K562 (cell line): ENCODE results near the gene HOXB5. TPM values are rescaled to one million over a fixed set of nuclear protein-coding genes. Genes with fewer than 3 reads are reported as not detected.
A peak's percentile ranks its signal among the peaks of the same experiment; 100 is the strongest.

ENCODE experiments used
- ATAC-seq: fragments of 200-7000 bp; cut with Tn5 transposase; 3 replicates; pipeline ENCODE4 v1.9.1; 2020; ENCODE audit warnings: moderate library complexity
- BruUV-seq: library from RNA; stranded (reverse); fragments of 400-500 nt; replicated peaks from 2 replicates; lab custom pipeline; 2021; lab: Mats Ljungman, UMichigan
- CTCF ChIA-PET: fragments of 300-600 bp; formaldehyde crosslinking; extraction: SDS; loops from one replicate; lab custom pipeline; 2021; ENCODE audit warnings: low intra/inter-chr PET ratio; lab: Yijun Ruan, JAX
- POLR2A ChIA-PET: fragments of 300-600, 350-650 bp; sonication (Branson Sonifier 250); formaldehyde crosslinking; extraction: SDS; loops from one replicate; lab custom pipeline; 2021; ENCODE audit warnings: antibody characterized with exemption, inconsistent platforms; lab: Yijun Ruan, JAX
- DNase-seq, 4 experiments: peaks; one replicate each; pipeline versions ENCODE4 v3.0.0 to v3.0.0-alpha.2; 2011 to 2018; ENCODE audit warnings: low spot score in 3 of 4, mixed read lengths in 3 of 4; ENCODE audit errors: extremely low read depth in 1 of 4
- FAIRE-seq: peaks from 2 replicates; lab custom pipeline; 2011; peaks lifted over from hg19 to GRCh38; lab: Jason Lieb, UNC
- H2AFZ ChIP-seq: 2 replicates; pipeline ENCODE4 v1.6.0; 2011; ENCODE audit warnings: low read depth, low read length, control low read depth, inconsistent platforms
- H3K27ac ChIP-seq: fragments of 200-600 bp; 3 replicates; pipeline ENCODE4 v1.8.0; 2011; ENCODE audit warnings: low read depth, mild to moderate bottlenecking, control low read depth, inconsistent platforms, low read length, moderate library complexity, mixed read lengths; ENCODE audit errors: extremely low read depth
- H3K27me3 ChIP-seq, 2 experiments: fragments of 300-600 bp in 1 of 2; 2 replicates in 1 of 2; 3 replicates in 1 of 2; pipeline versions ENCODE4 v1.6.0 to v1.8.0; 2011; ENCODE audit warnings: inconsistent platforms in 2 of 2, low read length in 2 of 2, mild to moderate bottlenecking in 1 of 2, mixed read lengths in 1 of 2, moderate library complexity in 1 of 2; ENCODE audit not compliant: control insufficient read depth in 2 of 2, insufficient read depth in 2 of 2
- H3K36me3 ChIP-seq: fragments of 300-600 bp; 3 replicates; pipeline ENCODE4 v1.8.0; 2011; ENCODE audit warnings: mild to moderate bottlenecking, low read length, inconsistent platforms; ENCODE audit not compliant: control insufficient read depth, insufficient read depth
- H3K4me1 ChIP-seq, 2 experiments: fragments of 200-600 bp in 1 of 2; replicated peaks in 1 of 2; 2 replicates in 1 of 2; 3 replicates in 1 of 2; pipeline versions ENCODE4 v1.5.1 to v1.8.0; 2011; ENCODE audit warnings: inconsistent platforms in 2 of 2, low read length in 2 of 2, mild to moderate bottlenecking in 1 of 2, mixed read lengths in 1 of 2, moderate library complexity in 1 of 2; ENCODE audit not compliant: control insufficient read depth in 2 of 2, insufficient read depth in 2 of 2
- H3K4me2 ChIP-seq: 2 replicates; pipeline ENCODE4 v1.6.1; 2011; ENCODE audit warnings: low read length, control low read depth, inconsistent platforms, mixed read lengths; ENCODE audit not compliant: insufficient read depth
- H3K4me3 ChIP-seq: fragments of 200-600 bp; sonication (generic), shearing (Covaris generic); 2 replicates; pipeline ENCODE4 v1.5.1; 2016; ENCODE audit warnings: control low read depth, inconsistent platforms
- H3K79me2 ChIP-seq: fragments of 200-600 bp; 3 replicates; pipeline ENCODE4 v1.8.0; 2011; ENCODE audit warnings: low read length, inconsistent platforms; ENCODE audit not compliant: control insufficient read depth, insufficient read depth
- H3K9ac ChIP-seq, 2 experiments: 2 replicates each; pipeline versions ENCODE4 v1.6.0 to v1.6.1; 2011; ENCODE audit warnings: low read depth in 2 of 2, low read length in 2 of 2, control low read depth in 1 of 2, inconsistent platforms in 1 of 2, mild to moderate bottlenecking in 1 of 2, mixed read lengths in 1 of 2; ENCODE audit not compliant: insufficient read depth in 1 of 2
- H3K9me1 ChIP-seq: one replicate; pipeline ENCODE4 v1.6.0; 2011; ENCODE audit warnings: inconsistent platforms, mild to moderate bottlenecking, low read length, moderate library complexity; ENCODE audit not compliant: control insufficient read depth, insufficient read depth
- H3K9me3 ChIP-seq: replicated peaks from 2 replicates; pipeline ENCODE4 v1.5.1; 2011; ENCODE audit warnings: low read depth, low read length, inconsistent platforms; ENCODE audit not compliant: control insufficient read depth, insufficient read depth
- H4K20me1 ChIP-seq: replicated peaks from 2 replicates; pipeline ENCODE4 v1.6.1; 2011; ENCODE audit warnings: low read length, inconsistent platforms, mixed read lengths; ENCODE audit not compliant: control insufficient read depth, insufficient read depth
- ATF1 ChIP-seq, 2 experiments: fragments of 450-650 bp in 1 of 2; IDR thresholded peaks; 2 replicates each; pipeline ENCODE4 v1.6.1; 2016; ENCODE audit warnings: missing compliant biosample characterization in 1 of 2, missing genetic modification characterization in 1 of 2
- FIP1L1 ChIP-seq: fragments of 200-400 bp; formaldehyde crosslinking; IDR thresholded peaks from 2 replicates; pipeline ENCODE4 v1.6.1; 2018; ENCODE audit warnings: mild to moderate bottlenecking, low read depth, low read length; ENCODE audit not compliant: poor library complexity, severe bottlenecking
- HLTF ChIP-seq: fragments of 450-650 bp; IDR thresholded peaks from 2 replicates; pipeline ENCODE4 v1.6.1; 2016
- HMGN3 ChIP-seq: IDR thresholded peaks from 2 replicates; pipeline ENCODE4 v1.6.1; 2011; ENCODE audit warnings: borderline replicate concordance, low read depth, mild to moderate bottlenecking, mixed read lengths, low read length; ENCODE audit not compliant: insufficient read length; ENCODE audit errors: extremely low read depth
- HNRNPH1 ChIP-seq: fragments of 200-400 bp; formaldehyde crosslinking; optimal IDR thresholded peaks from 2 replicates; pipeline ENCODE3; 2017; ENCODE audit warnings: low read depth, mild to moderate bottlenecking, low read length, moderate library complexity
- KDM5B ChIP-seq: fragments of 200-600 bp; sonication (generic); IDR thresholded peaks from 2 replicates; pipeline ENCODE4 v1.6.1; 2012; ENCODE audit warnings: low read depth, mild to moderate bottlenecking, moderate library complexity, low read length, control low read depth, inconsistent platforms; ENCODE audit not compliant: insufficient replicate concordance
- MTA3 ChIP-seq: fragments of 450-650 bp; formaldehyde crosslinking; IDR thresholded peaks from 2 replicates; pipeline ENCODE4 v1.6.1; 2017; ENCODE audit warnings: mild to moderate bottlenecking, borderline replicate concordance
- NRF1 ChIP-seq, 2 experiments: fragments of 450-650 bp; IDR thresholded peaks in 1 of 2; conservative IDR thresholded peaks in 1 of 2; 2 replicates each; pipeline ENCODE4 v1.6.1; 2014; ENCODE audit warnings: mild to moderate bottlenecking in 2 of 2
- POLR2A ChIP-seq: fragments of 450-650 bp; conservative IDR thresholded peaks from 2 replicates; pipeline ENCODE4 v1.6.1; 2016
- SRSF3 ChIP-seq: fragments of 200-400 bp; formaldehyde crosslinking; IDR thresholded peaks from 2 replicates; pipeline ENCODE4 v1.6.1; 2016; ENCODE audit warnings: mild to moderate bottlenecking, low read length, moderate library complexity; ENCODE audit not compliant: insufficient read depth
- YY1 ChIP-seq, 3 experiments: IDR thresholded peaks; 2 replicates each; pipeline ENCODE4 v1.6.1; 2011; ENCODE audit warnings: low read length in 2 of 3, mild to moderate bottlenecking in 2 of 3, moderate library complexity in 2 of 3, borderline replicate concordance in 1 of 3, control low read depth in 1 of 3, low read depth in 1 of 3; ENCODE audit not compliant: insufficient read depth in 3 of 3, insufficient replicate concordance in 2 of 3, control insufficient read depth in 1 of 3, insufficient read length in 1 of 3; ENCODE audit errors: extremely low read depth in 1 of 3
- ZBTB11 ChIP-seq, 3 experiments: fragments of 200-800 bp in 1 of 3; fragments of 250-450 bp in 1 of 3; fragments of 450-650 bp in 1 of 3; sonication (Bioruptor Pico) in 1 of 3; sonication (Bioruptor generic) in 1 of 3; formaldehyde crosslinking in 1 of 3; IDR thresholded peaks; 2 replicates each; pipeline versions ENCODE4 v1.6.1 to v1.8.0; 2016 to 2022; ENCODE audit warnings: mild to moderate bottlenecking in 2 of 3, missing genetic modification characterization in 2 of 3, missing compliant biosample characterization in 1 of 3, moderate library complexity in 1 of 3
- ZBTB9 ChIP-seq: fragments of 450-650 bp; formaldehyde crosslinking; IDR thresholded peaks from 2 replicates; pipeline ENCODE4 v1.4.0; 2020; ENCODE audit warnings: mild to moderate bottlenecking, moderate library complexity
- WGBS: fragments of 100-300 bp; shearing (Covaris generic); methylation state at CpG from one replicate; pipeline ENCODE4 v1.1.6; 2016; ENCODE audit warnings: low coverage, mixed read lengths; ENCODE audit not compliant: insufficient coverage; ENCODE audit errors: missing lambda C conversion rate; 5-methylcytosine and 5-hydroxymethylcytosine counted together
- in situ Hi-C: fragments of 300-500 bp; cut with MboI; formaldehyde crosslinking; loops from 4 replicates; pipeline ENCODE4 v1.15.0; 2018; ENCODE audit warnings: inconsistent platforms, mixed read lengths
- intact Hi-C: fragments of 100-400 bp; cut with micrococcal nuclease; formaldehyde crosslinking; loops from 2 replicates; pipeline ENCODE4 v1.14.2; 2022
- polyA plus RNA-seq, 8 experiments: library from polyadenylated mRNA; depleted of rRNA in 4 of 8; stranded (reverse) in 5 of 8; unstranded in 3 of 8; fragments of >200 nt; fragmentation: Nextera tagmentation in 2 of 8; fragmentation: Illumina TruSeq in 1 of 8; extraction: Ambion mirVana in 2 of 8; extraction: Trizol in 1 of 8; gene quantifications; 2 replicates each; pipeline versions ENCODE4 v1.2.1 to v1.2.3, GENCODE V29; 2011 to 2014; ENCODE audit warnings: inconsistent platforms in 1 of 8, missing spikeins in 1 of 8
- total RNA-seq, 7 experiments: library from RNA; depleted of rRNA in 6 of 7; stranded (reverse); fragments of >200 nt in 6 of 7; fragmentation: Illumina TruSeq in 2 of 7; extraction: Trizol in 2 of 7; gene quantifications; 2 replicates each; pipeline versions ENCODE4 v1.2.1 to v1.2.3, GENCODE V29; 2011 to 2021; ENCODE audit warnings: low replicate concordance in 1 of 7

Gene HOXB5
- total and polyA plus RNA-seq, 9 of the 15 experiments (the other 6 are each of a cell fraction or from before 2014, with no cell fraction given) = 0.24 to 2.7 (median 0.65) TPM

GRCh38 chr17:48543107-48543853, 50.3 kb downstream of the HOXB5 start:
- Histone ChIP-seq H4K20me1 (no peaks in the 10 kb centered on the region), H3K79me2 (peaks cover 79% of the 10 kb centered on the region), H3K9ac (peak overlapping the region; percentile 93 to 99), H2AFZ (no peak overlapping the region), H3K27ac (peak overlapping the region; percentile 95), H3K36me3 (peaks cover 20% of the 10 kb centered on the region; the same call in 1 of the 3 replicates), H3K9me3 (no peaks in the 10 kb centered on the region), H3K27me3 (no peaks in the 10 kb centered on the region), H3K4me1 (peaks cover 21 to 36% of the 10 kb centered on the region in 2 experiments), H3K4me2 (peak overlapping the region; percentile 81), H3K4me3 (peak overlapping the region; percentile 90), H3K9me1 (no peaks in the 10 kb centered on the region)
- intact Hi-C loops (loop anchor here (5.0 kb wide), 1 partner anchor 51 kb away; no protein-coding TSS in a partner anchor), in situ Hi-C loops (no loop called here)
- WGBS = 1% methylated on average over 43 of the region's 72 CpGs
- ChIA-PET CTCF (no interaction called here), POLR2A (interaction anchor here (0.6 kb wide), 3 partner anchors 13 to 108 kb away, joined by 3 read pairs; no protein-coding TSS in a partner anchor)
- ATAC-seq = peak; percentile 27
- FAIRE-seq = no peak
- BruUV-seq = no TSS peak
- DNase-seq = peak in 3 of 4 experiments; percentile 63 to 79 (median 64)
- TF ChIP-seq POLR2A (0 out of 2 replicates have a peak, but pooled peaks have one; percentile 36), HNRNPH1 (no peak), NRF1 (conservative IDR thresholded peaks at IDR 0.05 in 1 of 2, IDR thresholded peaks at IDR 0.05 in 1 of 2) (peak; percentile 71 to 77), SRSF3 (peak; percentile 98; the same call in 1 of the 2 replicates), HMGN3 (peak; percentile 64), ATF1 (CRISPR knock-in tag; IDR thresholded peaks at IDR 0.05) (no peak), ATF1 (tag; IDR thresholded peaks at IDR 0.05) (0 out of 2 replicates have a peak, but pooled peaks have one; percentile 11), YY1 (IDR thresholded peaks at IDR 0.05; ENCODE audit: borderline replicate concordance in 1 of 3, control insufficient read depth in 1 of 3, extremely low read depth in 1 of 3, insufficient read depth in 3 of 3, insufficient read length in 1 of 3, insufficient replicate concordance in 2 of 3, low read depth in 1 of 3, low read length in 2 of 3) (peak in 1 of 3 experiments; percentile 32), KDM5B (peak; percentile 37), ZBTB11 (CRISPR knock-in tag; IDR thresholded peaks at IDR 0.05) (0 out of 6 replicates have a peak, but pooled peaks of 1 of the 3 experiments have one; percentile 14), FIP1L1 (peak; percentile 77), MTA3 (peak; percentile 43; the same call in 1 of the 2 replicates), ZBTB9 (CRISPR knock-in tag) (no peak), HLTF (no peak)
